Spleen (tissue), 7 donors: ENCODE measurements around the gene DCTPP1.

Source experiments
- CTCF ChIP-seq, 11 experiments: fragments of 200-600 bp in 7 of 11; fragments of 450-650 bp in 4 of 11; sonication (generic) in 4 of 11; IDR thresholded peaks in 8 of 11; conservative IDR thresholded peaks in 3 of 11; 1 replicate in 7 of 11; 2 replicates in 4 of 11; pipeline versions ENCODE4 v1.4.0 to v1.8.0; 2016 to 2021; ENCODE audit warnings: antibody characterized with exemption in 11 of 11, inconsistent platforms in 4 of 11, mild to moderate bottlenecking in 1 of 11
- POLR2A ChIP-seq, 3 donors: fragments of 450-650 bp; IDR thresholded peaks; one replicate each; pipeline ENCODE4 v1.5.1; 2017; ENCODE audit warnings: antibody characterized with exemption in 3 of 3, mild to moderate bottlenecking in 1 of 3
- POLR2AphosphoS5 ChIP-seq, 3 donors: sonication (generic); formaldehyde crosslinking; IDR thresholded peaks; one replicate each; pipeline ENCODE4 v1.5.1; 2017; ENCODE audit warnings: antibody characterized with exemption in 3 of 3
- donor health status: DM: no; HTN: no; CAD: no; lungs with moderate emphysema.
- donor health status: DM: no; HTN: no; CAD: no.
- donor health status: DM: no; HTN: no; CAD: no.

- no peak for TF ChIP-seq CTCF (IDR thresholded peaks at IDR 0.05 in 8 of 11, conservative IDR thresholded peaks at IDR 0.05 in 3 of 11)
- TF ChIP-seq POLR2A (IDR thresholded peaks at IDR 0.05): no peak
- no peak for TF ChIP-seq POLR2AphosphoS5 (IDR thresholded peaks at IDR 0.05)
Measured at GRCh38 chr16:30476991-30477390, 47.2 kb upstream of the DCTPP1 start.
